ENCODE results near the gene KPTN.

DNA sequence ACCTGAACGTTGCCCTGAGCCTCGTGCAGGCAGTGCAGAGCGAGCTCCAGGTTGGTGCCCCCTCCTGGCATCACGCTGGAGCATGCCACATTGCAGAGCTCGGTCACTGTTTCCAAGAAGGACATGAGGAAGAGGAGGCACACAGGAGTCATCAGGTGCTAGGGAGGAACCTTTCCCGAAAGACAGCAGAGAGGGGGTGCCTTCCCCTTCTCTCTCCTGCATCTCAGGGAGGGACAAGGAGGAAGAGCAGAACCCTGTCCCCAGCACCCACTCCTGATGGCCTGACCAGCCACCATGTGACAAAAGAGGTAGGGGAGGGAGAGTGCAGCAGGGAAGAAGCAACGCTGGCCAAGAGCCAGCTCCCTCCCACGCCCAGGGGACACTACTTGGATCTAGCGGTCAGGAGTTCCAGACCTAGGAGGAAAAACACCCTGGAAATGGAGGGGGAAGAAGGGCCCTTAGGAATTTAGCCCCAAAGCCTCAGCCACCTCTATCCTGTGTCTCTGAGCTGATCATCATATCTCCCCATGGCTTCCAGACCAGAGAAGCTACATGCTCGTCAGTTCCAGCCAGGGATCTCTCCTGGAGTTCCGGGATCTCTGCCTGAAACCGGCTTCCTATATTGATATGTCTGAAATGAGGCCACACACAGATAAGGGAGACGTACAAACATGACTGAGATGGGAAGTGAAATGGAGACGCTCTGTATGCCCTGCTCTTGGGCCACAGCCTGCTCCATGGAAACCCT, 47.8 kb upstream of the KPTN start:
- TF ChIP-seq, protein P1, sequence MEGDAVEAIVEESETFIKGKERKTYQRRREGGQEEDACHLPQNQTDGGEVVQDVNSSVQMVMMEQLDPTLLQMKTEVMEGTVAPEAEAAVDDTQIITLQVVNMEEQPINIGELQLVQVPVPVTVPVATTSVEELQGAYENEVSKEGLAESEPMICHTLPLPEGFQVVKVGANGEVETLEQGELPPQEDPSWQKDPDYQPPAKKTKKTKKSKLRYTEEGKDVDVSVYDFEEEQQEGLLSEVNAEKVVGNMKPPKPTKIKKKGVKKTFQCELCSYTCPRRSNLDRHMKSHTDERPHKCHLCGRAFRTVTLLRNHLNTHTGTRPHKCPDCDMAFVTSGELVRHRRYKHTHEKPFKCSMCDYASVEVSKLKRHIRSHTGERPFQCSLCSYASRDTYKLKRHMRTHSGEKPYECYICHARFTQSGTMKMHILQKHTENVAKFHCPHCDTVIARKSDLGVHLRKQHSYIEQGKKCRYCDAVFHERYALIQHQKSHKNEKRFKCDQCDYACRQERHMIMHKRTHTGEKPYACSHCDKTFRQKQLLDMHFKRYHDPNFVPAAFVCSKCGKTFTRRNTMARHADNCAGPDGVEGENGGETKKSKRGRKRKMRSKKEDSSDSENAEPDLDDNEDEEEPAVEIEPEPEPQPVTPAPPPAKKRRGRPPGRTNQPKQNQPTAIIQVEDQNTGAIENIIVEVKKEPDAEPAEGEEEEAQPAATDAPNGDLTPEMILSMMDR (IDR thresholded peaks at IDR 0.05): no peak
- no peak for TF ChIP-seq POLR2A (IDR thresholded peaks at IDR 0.05)

Measured in body of pancreas (tissue), 4 donors.